Smooth muscle cell of the umbilical artery (primary cell): ENCODE data around the gene MRPL43. TPM values are rescaled to one million over a fixed set of nuclear protein-coding genes. Genes with fewer than 3 reads are reported as not detected.

Experiments used
- total RNA-seq: library from RNA; depleted of rRNA; stranded (reverse); fragments of >200 nt; gene quantifications from 2 replicates; pipeline ENCODE4 v1.2.3, GENCODE V29; 2014

Gene MRPL43
- 38.4 and 46.9 TPM in 2 replicates for total RNA-seq

DNA sequence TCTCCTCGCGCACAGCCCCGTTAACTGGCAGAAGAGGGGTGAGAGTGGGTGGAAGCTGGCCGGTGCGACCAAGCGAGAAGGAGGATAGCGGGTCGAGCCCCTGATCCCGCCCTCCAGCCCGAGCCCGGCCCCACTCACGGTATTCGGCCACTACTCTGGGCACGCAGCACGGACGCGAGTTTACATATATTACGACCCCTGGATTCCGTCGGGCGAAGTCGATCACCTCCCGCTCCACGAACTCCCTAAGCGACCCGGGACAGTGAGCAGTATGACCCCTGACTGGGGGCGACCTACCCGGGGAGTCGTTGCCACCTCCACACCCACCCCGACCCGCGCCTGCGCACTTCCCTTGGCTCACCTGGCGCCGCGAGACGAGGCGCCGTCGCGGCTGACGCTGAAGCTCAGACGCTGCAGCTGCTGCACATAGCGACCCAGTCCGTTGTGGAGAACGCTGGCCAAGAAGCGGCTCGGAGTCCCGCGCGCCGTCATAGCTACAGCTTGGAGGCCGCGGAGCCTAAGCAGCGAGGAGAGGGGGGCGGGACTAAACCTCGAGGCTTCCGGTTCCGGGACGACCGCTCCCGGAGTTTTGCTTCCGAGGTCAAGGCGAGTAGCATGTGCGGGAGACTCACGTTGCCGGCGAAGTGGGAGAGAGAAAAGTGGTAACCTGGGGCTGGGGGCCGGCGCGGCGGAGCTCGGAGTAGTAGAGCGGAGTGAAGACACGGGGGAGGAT is at the start of gene MRPL43, which contains the start of gene TWNK:
MRPL43 (minus strand) TSS at position 546 of the 733 bp plus-strand sequence; CDS start at position 492, 54 bp downstream.
TWNK (plus strand) TSS at position 592 of the 733 bp plus-strand sequence. CDS start 668 bp downstream, outside the sequence.

DNA sequence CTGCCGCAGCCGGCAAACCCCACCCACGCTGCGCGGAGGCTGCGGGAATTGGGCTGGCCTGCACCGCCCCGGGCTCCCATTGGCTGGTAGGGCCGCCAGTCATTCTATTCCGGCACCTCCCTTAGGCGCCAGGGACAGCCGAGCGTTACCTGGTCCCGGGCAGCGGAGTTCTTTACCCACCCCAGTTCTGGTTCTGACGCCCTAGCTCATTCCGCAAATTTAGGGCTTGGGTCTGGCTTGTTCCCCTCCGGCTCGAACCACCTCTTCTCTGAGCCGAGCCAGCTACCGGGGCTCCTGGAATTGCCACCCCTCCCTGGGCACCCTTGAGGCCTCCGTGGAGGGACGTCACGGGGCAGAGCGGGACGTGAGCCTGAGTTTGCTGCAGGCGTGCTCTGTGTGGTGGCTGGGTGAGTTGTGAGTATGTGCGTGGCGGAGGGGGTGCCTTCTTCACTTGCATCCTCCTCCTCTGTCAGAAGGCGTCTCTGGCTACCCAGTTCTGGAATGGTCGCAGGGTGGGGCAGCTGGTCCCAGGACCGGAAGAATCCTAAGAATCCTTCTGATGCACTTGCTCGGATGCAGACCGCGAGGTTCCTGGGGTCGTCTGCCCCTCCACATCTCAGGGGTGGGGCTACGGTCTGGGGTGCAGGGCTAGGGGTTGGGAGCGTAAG is 44.0 kb upstream of the MRPL43 start, which contains the start of the genes PDZD7 and SFXN3:
PDZD7 (minus strand) TSS at position 2 of the 668 bp plus-strand sequence. CDS start 910 bp downstream, outside the sequence.
SFXN3 (plus strand) TSS at position 107 of the 668 bp plus-strand sequence. CDS start 3,461 bp downstream, outside the sequence.

DNA sequence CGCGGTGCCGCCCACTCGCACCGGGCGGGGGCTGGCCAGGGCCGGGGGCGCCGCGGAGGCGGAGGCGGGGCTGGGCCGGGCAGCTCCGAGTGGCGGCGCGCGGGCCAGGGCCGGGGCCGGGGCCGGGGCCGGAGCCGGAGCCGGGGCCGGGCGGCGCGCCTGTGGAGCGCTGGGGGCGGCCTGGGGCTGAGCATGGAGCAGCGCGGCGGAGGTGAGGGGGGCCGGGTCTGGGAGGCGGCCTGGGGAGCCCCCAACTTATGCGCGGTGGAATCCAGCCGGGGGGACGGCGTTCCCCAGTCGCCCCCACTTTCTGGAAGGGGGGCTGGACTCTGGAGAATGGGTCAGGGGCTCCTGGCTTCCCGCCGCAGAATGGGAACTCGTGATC is 12.4 kb upstream of the MRPL43 start, which contains the start of gene LZTS2:
LZTS2 (plus strand) TSS at position 67 of the 385 bp plus-strand sequence. CDS start 2,731 bp downstream, outside the sequence.

GRCh38 chr10:100969187-100970075 is 17.9 kb downstream of the MRPL43 start, which contains the start of gene SEMA4G:
Gene SEMA4G (plus strand): TSS chr10:100969504. CDS start chr10:100972913, 3,409 bp downstream.

Other genes with a start within 250 kb of the MRPL43 start
- not detected in 2 replicates for gene PAX2, start 241.9 kb downstream of the MRPL43 start, total RNA-seq
- gene SLF2, start 74.5 kb downstream of the MRPL43 start, total RNA-seq = 26.4 and 41.9 TPM in 2 replicates
- gene SEMA4G, start 18.0 kb downstream of the MRPL43 start, total RNA-seq = 1.2 and 1.4 TPM in 2 replicates
- gene TWNK, start within 50 bp of the MRPL43 start, total RNA-seq = 4.2 and 9.9 TPM in 2 replicates
- 49.3 and 91.0 TPM in 2 replicates for gene LZTS2, start 12.3 kb upstream of the MRPL43 start, total RNA-seq
- gene PDZD7, start 43.6 kb upstream of the MRPL43 start, total RNA-seq = 1.2 and 1.5 TPM in 2 replicates
- gene SFXN3, start 43.7 kb upstream of the MRPL43 start, total RNA-seq = 38.6 and 73.7 TPM in 2 replicates
- gene KAZALD1, start 74.5 kb upstream of the MRPL43 start, total RNA-seq = 3.6 and 5.9 TPM in 2 replicates
- gene TLX1, start 143.8 kb upstream of the MRPL43 start, total RNA-seq = not detected in 2 replicates
- gene LBX1, start 242.0 kb upstream of the MRPL43 start, total RNA-seq = not detected in 2 replicates